Adrenal gland (tissue), 5 donors: Measurements from ENCODE around the gene TCP11L2.

Experiments used
- POLR2A ChIP-seq, 2 donors: fragments of 450-650 bp; IDR thresholded peaks; one replicate each; pipeline ENCODE4 v1.6.1; 2017; ENCODE audit warnings: antibody characterized with exemption in 2 of 2, mild to moderate bottlenecking in 2 of 2, moderate library complexity in 1 of 2
- TF ChIP-seq, protein P1 (sequence below), 6 experiments: fragments of 450-650 bp in 4 of 6; fragments of 200-600 bp in 2 of 6; sonication (generic) in 1 of 6; IDR thresholded peaks; 1 replicate in 5 of 6; 2 replicates in 1 of 6; pipeline versions ENCODE4 v1.5.1 to v1.8.0; 2016 to 2021; ENCODE audit warnings: antibody characterized with exemption in 6 of 6, mild to moderate bottlenecking in 2 of 6, moderate library complexity in 1 of 6
- donor health status: DM: no; HTN: no; CAD: no.

DNA sequence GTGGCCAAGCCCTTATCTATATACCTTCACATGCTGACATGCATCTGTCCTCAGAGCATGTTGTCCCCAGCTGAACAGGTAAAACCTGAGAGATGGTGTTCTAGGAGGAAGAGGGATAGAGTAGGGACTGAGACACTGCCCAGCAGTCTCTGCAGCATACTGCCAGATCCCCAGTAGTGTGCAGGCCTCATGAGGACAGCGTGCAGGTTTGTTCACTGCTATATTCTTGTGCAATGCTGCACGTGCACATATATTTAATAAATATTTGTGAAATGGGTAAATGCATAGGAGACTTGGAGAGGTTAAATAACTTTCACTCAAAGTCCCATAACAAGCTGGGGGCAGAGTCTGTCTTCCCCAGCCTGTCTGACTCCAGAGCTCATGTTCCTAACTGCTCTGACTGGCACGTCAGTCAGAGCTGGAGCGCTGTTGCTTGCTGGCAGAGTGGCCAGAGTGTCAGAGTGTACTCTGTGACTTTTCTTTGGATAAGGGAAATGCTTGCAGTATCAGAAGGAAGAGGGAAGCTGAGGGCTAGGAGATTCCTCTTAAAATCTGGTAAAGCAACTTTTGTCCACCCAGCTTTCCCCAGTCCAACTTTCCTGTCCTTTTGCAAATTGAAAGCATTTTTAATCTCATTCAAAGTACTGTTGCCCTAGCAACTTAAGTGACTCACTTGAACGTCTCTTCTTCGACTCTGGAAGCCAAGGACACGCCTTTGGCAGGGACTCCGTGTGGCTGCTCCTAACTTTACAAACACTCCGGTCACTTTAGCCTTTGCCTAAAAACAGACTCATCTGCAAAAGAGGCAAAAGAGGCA, 40.1 kb downstream of the TCP11L2 start:
- TF ChIP-seq, protein P1, sequence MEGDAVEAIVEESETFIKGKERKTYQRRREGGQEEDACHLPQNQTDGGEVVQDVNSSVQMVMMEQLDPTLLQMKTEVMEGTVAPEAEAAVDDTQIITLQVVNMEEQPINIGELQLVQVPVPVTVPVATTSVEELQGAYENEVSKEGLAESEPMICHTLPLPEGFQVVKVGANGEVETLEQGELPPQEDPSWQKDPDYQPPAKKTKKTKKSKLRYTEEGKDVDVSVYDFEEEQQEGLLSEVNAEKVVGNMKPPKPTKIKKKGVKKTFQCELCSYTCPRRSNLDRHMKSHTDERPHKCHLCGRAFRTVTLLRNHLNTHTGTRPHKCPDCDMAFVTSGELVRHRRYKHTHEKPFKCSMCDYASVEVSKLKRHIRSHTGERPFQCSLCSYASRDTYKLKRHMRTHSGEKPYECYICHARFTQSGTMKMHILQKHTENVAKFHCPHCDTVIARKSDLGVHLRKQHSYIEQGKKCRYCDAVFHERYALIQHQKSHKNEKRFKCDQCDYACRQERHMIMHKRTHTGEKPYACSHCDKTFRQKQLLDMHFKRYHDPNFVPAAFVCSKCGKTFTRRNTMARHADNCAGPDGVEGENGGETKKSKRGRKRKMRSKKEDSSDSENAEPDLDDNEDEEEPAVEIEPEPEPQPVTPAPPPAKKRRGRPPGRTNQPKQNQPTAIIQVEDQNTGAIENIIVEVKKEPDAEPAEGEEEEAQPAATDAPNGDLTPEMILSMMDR (IDR thresholded peaks at IDR 0.05), result no peak
- peak in 1 of 2 donors; percentile 62 for TF ChIP-seq POLR2A (IDR thresholded peaks at IDR 0.05)
